Activated T-cell treated with anti-CD3 and anti-CD28 coated beads for 1 hour (primary cell): ENCODE results near the gene CRACR2A.

Experiments used
- DNase-seq: peaks from one replicate; pipeline ENCODE4 v3.0.0-alpha.2; 2020; ENCODE audit warnings: low read depth

CRACR2A gene

DNA sequence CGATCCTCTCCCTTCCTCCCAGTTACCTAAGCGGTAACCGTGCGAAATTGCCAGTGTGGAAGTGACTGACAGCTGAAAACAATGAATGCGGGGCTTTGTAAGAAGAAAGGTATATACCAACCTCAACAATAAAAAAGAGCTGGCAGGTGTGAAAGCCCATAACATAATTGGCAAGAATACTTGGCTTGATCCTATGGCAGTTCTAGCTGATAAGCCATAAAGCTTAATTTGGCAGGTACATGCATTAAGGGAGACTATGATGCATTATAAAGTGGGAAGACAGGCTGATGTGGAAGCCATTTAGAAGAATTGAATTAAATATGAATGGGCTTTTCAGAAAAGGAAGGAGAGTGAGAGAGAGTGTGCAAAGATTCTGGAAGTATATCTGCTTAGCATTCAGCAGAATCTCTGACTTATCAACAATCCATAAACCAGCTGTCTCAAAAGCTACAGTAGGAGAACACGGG is 71.3 kb downstream of the CRACR2A start:
- DNase-seq, result no peak

DNA sequence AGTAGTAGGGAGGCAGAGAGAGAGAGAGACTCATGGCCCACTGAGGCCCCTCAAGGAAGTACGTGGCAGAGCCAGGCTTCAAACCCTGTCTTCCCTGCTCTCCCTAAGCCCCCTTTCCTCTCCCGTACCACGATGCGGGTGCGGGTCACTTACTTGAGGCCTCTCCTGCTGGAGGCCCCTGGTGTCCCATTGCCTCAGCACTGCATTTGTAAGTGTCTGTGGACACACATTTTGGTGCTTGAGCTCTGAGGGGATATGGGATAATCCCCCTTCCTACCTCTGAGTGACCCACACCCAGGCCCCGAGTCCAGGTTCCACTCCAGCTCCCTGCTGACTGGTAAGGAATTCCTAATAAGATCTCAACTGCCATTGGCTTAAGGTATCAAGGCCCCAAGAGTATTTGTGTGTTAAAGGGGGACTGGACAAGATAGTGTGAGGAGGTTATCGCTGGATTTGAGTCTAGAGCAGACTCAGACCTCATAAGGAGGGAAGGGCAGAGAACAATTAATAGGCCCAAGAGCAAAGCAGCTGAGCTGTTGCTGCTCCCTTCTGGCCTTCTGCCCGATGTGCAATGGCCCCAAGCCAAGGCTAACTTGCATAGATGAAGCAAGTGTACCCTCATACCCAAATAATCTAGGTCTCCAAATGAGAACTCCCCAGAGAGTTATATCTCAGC is 71.9 kb downstream of the CRACR2A start:
- DNase-seq, result no peak

DNA sequence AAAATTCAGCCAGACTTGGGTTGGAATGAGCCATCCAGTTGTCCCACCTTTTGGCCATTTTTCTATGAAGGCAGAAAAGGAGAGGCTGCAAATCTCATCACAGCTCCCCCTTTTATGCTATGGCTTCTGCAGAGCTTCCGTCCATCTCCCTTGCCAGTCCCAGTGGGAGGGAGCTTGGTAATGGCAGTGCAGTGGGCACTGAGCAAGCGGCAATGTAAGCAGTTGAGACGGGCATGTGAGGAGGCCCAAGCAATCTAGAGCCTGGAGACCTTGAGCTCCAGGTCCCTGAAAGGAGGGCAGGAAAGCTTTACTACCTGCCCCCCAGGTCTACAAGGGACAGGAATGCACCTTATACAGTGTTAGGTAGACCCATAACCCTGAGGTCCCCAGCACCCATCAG is 73.1 kb downstream of the CRACR2A start:
- DNase-seq, result no peak

DNA sequence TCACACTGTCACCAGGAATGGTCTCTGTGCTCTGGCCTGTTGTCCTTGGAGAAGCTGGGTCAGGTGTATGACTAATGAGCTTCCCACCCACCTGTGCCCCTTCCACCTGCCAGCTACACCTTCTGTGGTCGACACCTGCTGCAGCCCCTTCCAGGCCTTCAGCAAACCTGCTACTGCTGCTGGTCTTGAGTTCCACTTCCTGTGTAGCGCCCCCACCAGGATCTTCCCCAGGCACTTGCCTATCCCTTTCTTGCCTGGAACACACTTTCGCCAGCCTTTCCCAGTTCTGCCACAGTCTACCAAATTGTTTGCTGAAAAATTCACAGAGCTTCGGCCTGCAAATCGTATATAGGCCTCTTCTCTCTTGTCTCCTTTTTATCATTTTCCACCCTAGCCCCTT is 75.3 kb downstream of the CRACR2A start:
- no peak for DNase-seq

DNA sequence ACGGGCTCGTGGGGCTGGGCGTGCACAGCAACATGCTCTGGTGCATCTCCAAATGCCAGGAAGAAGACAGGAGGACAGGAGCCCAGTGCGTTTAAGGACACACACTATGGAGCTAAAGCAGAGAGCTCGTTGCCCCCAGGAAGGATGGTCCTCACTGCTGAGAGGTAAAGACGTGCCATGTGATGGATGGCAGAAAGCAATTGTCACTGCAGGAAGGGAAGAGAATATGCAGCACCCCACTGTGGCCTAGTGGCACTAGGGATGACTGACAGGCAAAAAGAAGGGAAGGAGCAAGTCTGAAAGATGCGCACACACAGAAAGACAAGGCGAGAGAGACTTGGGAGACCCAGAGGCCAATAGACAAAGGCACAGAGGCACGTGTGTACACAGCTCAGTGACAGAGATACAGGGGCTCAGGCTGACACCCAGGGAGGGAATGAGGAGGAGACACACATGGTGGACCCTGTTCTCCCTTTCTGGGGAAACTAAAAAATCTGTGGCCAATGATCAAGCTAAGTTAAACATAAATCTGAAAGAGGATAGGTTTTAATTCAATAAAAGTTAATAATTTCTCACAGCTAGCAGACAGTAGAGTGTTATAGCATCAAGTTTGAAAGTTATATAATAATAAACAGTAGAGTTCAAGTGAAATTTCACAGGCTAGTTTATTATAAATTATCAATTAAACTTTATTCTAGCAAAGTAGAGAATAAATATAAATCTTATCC is 78.8 kb downstream of the CRACR2A start:
- no peak for DNase-seq

DNA sequence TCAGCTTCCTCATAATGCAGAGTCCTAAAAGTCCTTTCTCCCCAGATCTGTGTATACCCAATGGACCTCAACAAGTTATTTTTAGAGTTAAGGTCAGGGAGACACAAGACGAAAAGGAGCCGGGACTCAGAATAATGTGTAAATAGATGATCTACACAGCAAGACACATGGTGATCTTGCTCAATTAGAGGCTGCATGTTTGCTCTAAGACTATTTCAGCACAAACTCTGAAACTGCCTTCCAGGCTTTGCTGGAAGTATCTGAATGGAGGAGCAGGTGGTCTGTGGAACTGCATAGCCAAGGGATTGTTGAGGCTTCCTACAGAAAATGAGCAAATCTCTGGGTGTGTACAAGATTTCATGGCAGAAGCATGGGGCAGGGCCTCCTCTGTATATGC is 80.8 kb downstream of the CRACR2A start:
- no peak for DNase-seq

DNA sequence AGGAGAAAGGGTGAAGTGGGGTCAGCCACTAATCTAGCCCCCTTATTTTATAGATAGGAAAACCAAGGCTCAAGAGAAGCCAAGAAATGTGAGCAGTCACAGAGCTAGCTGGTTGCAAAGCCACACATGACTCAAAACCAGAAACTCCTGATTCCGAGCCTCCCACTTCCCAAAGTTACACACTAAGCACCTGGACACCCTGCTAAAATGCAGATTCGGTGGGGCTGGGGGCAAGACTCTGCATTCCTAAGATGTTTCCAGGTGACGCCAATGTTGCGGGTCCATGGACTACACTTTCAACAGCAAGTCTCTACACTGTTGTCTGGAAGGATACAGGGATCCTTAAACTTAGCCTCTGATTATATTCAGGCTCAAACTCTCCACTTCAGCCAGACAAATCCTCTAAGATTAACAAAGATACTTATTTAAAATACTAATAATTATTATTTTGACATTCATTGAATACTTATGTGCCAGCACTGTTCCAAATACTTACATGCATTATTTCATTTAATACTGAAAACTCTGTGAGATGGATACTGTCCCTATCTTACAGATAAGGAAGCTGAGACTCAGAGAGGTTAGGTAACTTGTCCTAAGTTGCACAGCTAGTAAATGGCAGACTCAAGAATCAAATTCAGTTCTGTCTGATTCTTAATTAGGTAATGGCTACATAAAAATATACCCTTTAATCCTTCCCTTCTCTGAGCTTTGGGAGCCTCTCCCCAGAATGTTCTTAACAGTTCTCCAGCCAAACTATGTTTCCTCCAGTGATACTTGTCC is 81.4 kb downstream of the CRACR2A start:
- no peak for DNase-seq

DNA sequence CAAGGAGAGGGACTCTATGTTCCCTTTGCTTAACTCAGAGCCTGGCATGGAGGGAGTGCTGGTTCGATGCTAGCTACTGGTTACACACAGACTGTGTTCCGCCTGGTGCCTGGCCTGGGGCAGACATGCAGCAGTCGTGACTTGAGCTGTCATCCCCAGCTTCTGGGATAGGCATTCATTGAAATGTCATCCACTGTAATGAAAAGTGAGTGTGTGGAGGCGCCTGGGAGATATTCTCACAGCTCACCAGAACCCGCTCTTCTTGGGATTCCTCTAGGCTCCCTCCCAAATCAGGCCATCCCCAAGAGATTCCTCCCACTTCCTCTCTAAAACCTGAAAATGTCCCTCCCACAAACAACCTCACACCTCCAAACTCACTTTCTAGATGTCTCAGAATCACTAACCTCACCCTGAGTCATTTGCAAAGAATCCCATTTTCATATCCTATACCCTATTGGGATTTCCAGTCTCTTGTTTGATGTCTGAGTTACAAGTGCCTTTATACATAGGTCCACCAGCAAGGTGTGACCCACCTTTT is 82.8 kb downstream of the CRACR2A start:
- no peak for DNase-seq

DNA sequence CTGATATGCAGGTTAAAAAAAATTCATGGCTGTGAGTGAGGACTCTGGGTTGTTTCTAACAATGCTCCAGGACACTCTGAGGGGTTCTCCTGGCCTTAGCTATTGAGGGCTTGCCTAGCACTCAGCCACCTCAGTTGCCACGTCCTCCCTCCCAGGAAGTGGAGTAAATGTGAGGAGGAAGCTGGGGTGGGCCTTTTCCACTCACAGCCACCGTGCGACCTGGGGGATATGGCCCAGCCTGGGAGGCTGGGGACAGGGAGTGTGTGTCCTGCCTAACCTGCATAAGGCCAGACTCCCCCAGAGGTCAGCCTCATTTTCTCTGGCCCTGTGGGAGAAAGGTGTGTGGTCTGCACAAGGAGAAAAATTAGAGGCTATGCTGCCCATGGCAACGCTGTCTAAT is 83.3 kb downstream of the CRACR2A start:
- no peak for DNase-seq

DNA sequence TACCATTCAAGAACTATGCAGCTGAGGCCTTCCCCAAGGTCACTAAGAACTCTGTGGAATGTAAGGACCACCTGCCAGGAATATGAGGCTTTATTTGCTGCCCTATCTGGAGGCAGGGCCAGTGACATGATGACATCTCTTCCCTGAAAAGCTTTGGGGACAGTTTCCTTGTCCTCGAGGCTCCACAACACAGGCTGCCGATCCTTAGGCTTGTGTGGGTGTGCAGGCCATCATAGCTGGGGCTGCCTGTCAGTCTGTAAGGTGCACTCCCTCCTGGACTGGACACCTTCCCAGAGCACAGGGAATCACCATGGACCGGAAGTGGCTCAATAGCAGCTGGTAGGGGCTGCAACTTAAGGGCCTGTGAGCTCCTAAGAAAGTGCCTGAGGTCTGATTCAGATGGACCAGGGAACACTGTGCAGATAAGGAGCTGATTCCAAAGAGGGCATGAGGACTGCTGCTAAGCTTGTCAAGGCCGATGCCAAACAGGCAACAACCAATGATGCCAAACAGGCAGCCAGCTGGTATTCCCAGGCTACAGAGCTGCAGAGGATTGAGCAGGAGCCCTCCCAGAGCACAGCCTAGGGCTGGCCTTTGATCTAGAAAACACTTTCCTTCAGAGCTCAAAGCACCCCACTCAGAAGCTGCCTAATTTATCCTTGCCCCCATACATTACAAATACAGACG is 84.3 kb downstream of the CRACR2A start:
- DNase-seq, result no peak

DNA sequence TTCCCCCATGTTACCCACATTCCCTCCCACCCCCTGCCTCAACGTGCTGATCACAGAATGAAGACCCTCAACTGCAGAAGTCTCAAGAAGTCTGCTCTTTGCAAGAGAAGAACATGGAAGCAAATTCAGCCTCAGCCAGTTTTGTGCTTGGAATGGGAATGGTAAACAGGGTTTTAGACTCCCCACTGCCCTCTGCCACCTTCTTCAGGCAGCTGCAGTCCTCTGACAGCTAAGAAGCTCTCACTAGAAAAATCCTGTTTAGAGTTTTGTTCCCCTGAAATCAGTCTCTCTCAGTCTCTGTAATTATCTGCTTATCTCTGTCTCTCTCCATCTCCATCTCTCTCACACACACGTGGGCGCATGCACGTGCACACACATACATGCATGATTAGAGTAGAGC is 85.4 kb downstream of the CRACR2A start:
- DNase-seq, result no peak

DNA sequence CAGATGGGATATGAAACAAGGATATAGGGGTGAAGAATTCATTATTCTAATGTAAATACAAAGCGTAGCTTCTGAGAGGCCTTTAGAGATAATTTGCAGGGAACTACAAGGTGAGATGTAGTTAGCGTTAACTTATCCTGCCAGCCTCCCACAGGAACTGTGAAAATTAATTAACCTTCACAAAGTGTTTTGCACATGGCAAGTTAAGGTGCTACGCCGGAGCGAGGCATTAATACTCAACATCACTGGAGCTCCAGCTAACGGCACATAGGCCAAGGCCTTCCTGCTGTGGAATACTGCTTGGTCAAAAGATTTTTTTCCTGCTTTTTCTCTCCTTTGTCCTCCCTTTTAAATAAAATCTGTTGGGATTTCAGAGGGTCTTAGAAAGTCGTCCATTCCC is 86.5 kb downstream of the CRACR2A start:
- no peak for DNase-seq

DNA sequence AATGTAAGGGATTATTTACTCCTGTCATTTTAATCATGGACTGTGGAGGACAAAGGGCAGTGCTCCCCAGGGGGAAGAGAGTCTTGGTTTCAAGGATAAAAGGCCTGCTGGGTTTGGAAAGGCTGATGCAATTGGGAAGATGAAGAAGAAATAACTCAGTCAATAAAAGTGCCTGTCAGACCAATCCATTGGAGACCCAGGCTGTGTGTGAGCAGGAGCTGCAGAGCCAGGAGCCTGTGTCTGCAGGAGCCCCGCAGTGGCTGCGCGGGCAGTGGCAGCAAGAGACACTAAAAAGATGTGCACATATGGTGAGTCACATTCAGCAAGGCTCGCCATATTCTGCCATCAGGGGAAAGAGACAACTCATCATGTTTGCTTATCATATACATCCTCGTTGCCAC is 90.4 kb downstream of the CRACR2A start:
- no peak for DNase-seq

DNA sequence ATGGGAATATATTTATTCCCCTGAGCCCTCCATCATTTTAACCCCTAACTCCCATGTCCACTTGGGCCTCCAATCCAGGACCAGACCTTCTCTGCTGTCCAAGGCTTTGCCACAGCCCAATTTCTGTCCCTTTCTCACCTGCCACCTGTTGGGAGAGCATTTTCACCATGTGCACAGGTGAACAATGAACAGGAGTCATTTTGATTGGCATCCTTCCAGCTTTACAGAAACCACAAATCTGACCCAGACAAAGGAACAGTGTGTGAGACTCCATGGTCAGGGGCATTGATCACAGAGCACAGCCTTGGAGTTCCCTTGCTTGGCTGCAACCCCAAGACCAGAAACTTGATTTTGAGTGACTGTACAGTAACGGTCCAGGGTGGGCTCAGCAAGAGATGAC is 91.9 kb downstream of the CRACR2A start:
- no peak for DNase-seq

DNA sequence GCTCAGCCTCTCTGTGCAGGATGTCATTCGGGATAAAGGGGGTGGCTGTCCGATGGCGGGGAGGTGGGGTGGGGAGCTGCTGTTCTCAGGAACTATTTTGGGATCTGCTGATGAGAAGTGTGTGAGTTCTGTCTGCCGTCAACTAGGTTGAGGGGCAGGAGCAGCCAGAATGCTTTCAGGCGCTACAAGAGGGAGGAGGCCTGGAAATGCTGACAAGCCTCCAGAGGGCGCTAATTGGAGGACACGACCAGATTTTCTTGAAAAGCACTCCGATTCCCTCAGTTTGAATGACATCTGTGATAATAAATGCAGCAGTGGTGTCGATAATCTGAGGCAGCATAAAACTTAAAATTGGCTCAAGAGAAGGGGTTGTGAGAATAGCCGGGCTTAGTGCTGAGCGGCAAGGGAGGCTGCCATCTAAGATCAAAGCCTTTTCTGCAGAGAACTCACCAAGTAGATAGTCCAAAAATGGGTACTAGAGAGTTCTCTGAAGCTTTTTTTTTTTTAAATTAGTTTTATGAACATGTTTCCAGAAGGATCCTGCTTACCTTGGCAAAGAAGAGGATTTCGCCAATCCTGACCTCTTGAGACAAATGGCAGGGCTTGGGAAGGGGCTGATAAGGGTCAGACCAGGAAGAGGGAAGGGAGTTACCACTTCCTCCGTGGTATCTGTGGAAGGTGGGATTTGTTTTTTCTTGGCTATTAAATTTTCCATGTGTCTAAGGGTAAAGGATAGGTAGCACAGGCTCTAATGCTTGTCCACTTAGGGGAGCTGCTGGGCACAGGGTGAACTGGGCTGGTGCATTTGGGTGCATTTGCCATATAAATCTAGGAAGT is 94.4 kb downstream of the CRACR2A start:
- DNase-seq, result peak; percentile 12

DNA sequence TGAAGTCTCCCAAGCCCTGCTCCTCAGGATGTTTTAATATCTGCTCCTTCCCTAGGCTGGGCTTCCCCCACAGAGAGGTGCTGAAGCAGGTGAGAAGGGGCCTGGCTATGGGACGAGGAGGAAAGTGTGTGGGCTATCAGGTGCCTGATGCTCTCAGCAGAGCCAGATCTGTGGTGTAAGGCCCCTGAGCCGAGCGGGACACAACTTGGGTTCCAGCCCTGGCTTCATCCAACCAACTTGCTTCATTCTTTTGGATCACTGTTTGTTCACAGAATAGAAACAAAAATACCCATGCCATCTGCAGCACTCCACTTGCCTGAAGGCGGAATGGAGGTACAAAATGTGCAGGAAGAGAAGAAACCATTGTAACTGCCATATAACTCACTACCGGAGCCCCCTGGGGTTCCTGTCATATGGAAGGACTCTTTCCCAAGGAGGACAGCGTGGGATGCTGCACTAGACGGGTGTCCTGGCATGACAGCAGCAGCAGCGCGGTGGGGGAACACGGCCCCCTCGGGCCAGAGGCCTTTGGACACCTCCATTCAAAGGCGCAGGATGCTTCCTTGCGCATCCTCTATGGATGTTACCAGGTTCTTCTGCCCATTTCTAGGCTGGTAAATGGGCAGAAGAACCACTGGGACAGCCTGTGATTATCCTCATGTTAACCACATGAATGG is 95.8 kb downstream of the CRACR2A start:
- DNase-seq, result no peak

DNA sequence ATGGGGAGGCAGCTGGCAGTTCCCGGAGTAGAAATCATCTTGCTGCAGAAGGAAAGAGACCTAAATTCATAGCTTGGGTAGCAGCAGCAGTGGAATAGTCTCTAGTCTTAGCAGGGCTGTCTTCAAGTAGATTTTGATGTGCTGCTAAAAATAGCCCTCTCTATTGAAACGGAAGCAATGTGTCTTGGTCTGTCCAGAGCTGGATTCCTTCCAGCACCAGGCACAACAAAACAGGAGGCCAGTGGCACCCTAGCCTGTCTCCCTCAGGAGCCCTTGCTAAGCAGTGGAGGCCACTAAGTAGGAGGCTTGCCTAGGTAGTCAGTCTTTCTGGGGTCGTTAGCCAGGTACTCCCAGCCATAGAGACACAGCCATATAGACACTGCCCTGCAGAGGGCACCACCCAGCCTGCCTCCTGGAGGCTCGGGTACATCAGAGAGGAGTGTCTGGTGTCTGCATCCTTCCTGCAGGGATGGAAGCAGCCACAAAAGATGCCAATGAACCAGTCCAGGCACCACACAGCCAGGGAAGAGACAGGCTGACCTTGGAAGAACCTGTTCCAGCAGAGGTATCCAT is 97.5 kb downstream of the CRACR2A start:
- no peak for DNase-seq

DNA sequence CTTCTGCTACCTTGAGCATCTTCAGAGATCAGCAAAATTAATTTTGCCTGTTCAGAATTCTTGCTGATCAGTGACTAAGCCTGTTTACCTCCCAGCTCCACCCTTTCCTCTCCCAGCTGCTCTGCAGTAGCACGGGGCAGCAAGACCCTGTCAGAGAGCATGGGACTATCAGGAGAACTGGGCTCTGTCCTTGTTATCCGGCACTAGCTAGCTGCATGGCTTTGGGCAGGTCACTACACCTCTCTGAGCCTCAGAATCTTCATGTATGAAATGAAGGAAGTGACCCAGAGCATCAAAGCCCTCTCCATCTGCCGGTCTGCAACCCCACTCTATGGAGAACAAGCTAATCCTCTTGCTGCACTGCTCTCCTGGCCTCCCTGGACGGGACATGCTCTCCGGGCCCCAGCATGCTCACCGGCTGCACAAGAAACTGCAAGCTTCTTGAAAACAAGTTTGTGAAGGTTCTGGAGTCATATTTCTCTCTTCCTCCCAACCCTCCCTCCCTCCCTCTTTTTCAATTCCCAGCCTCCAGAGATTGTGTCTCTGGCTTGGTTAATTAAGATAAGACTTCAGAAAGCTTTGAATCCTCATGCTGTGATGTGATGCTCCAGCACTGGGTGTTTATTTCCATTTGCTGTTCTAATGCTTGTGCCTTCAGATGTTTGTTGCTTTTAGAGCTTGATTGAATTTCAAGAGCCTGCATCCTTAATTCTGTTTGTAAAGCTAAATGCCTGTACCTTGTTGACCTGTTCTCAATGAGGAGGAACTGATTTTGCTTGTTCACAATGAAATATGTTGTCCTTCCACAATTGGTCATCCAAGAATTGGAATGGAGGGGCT is 101.1 kb downstream of the CRACR2A start:
- DNase-seq, result no peak

DNA sequence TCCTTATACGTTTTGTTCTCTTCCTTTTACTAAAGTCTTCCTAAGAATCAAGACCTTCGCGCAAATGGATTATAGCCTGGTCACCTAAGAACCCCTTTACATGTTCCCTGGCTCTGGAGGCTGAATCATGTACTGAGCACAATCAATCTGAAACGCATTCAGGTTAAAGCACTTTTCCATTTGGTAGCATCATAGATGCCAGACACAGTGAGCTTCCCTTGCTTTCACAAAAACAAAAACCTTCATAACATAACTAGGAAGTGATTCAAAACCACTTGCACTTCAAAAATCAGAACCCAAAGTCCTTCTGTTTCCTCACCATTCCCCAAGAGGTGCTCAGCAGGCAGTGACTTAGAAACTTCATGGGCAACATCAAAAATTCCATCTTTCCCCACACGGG is 105.4 kb downstream of the CRACR2A start:
- no peak for DNase-seq
